Measurements from ENCODE around the gene ZNF516.

ZNF516 gene

GRCh38 chr18:76314015-76314414 lies 181.0 kb downstream of the ZNF516 start:
- Histone ChIP-seq H3K4me3 (ENCODE audit: low read depth, low read length) (no peak overlapping the region), H3K4me1 (ENCODE audit: control insufficient read depth, insufficient read depth, low read length) (no peaks in the 10 kb centered on the region), H3K36me3 (ENCODE audit: control insufficient read depth in 2 of 2, insufficient read depth in 1 of 2, low read length in 2 of 2) (no peaks in the 10 kb centered on the region), H3K27ac (ENCODE audit: extremely low read depth, low read depth, low read length) (no peak overlapping the region), H3K9me3 (ENCODE audit: control insufficient read depth, insufficient read depth, low read depth, low read length) (no peaks in the 10 kb centered on the region)
- ChIA-PET CTCF (no interaction called here), POLR2A (no interaction called here)
- TF ChIP-seq FEZF1 (tag by site-specific recombination; IDR thresholded peaks at IDR 0.05) (no peak), ZEB2 (tag by site-specific recombination; IDR thresholded peaks at IDR 0.05) (no peak), GLIS1 (tag by site-specific recombination; IDR thresholded peaks at IDR 0.05) (no peak), ZNF24 (tag by site-specific recombination; IDR thresholded peaks at IDR 0.05) (no peak), ZNF626 (tag by site-specific recombination; IDR thresholded peaks at IDR 0.05) (no peak), ZNF426 (tag by site-specific recombination; IDR thresholded peaks at IDR 0.05) (no peak), OSR2 (tag by site-specific recombination; IDR thresholded peaks at IDR 0.05) (no peak), ZNF777 (tag by site-specific recombination; IDR thresholded peaks at IDR 0.05; ENCODE audit: borderline replicate concordance) (no peak), ZNF354C (tag by site-specific recombination; IDR thresholded peaks at IDR 0.05; ENCODE audit: borderline replicate concordance, low read depth) (no peak), ZNF621 (tag by site-specific recombination; IDR thresholded peaks at IDR 0.05) (no peak), ZNF596 (tag by site-specific recombination; IDR thresholded peaks at IDR 0.05) (no peak), ZNF501 (tag by site-specific recombination; IDR thresholded peaks at IDR 0.05) (no peak), ZBTB48 (tag by site-specific recombination; IDR thresholded peaks at IDR 0.05) (no peak), ZBTB26 (tag by site-specific recombination; optimal IDR thresholded peaks at IDR 0.05) (no peak), ZNF792 (tag by site-specific recombination; IDR thresholded peaks at IDR 0.05) (no peak)
- TF ChIP-seq, protein P1, sequence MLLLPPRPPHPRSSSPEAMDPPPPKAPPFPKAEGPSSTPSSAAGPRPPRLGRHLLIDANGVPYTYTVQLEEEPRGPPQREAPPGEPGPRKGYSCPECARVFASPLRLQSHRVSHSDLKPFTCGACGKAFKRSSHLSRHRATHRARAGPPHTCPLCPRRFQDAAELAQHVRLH (tag by site-specific recombination; IDR thresholded peaks at IDR 0.05), result no peak
- TF ChIP-seq, protein P2, sequence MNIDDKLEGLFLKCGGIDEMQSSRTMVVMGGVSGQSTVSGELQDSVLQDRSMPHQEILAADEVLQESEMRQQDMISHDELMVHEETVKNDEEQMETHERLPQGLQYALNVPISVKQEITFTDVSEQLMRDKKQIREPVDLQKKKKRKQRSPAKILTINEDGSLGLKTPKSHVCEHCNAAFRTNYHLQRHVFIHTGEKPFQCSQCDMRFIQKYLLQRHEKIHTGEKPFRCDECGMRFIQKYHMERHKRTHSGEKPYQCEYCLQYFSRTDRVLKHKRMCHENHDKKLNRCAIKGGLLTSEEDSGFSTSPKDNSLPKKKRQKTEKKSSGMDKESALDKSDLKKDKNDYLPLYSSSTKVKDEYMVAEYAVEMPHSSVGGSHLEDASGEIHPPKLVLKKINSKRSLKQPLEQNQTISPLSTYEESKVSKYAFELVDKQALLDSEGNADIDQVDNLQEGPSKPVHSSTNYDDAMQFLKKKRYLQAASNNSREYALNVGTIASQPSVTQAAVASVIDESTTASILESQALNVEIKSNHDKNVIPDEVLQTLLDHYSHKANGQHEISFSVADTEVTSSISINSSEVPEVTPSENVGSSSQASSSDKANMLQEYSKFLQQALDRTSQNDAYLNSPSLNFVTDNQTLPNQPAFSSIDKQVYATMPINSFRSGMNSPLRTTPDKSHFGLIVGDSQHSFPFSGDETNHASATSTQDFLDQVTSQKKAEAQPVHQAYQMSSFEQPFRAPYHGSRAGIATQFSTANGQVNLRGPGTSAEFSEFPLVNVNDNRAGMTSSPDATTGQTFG (tag by site-specific recombination; IDR thresholded peaks at IDR 0.05; ENCODE audit: borderline replicate concordance), result no peak

Data from HEK293 (cell line).